ENCODE data around the gene SH3RF3. TPM values are rescaled to one million over a fixed set of nuclear protein-coding genes. Genes with fewer than 3 reads are reported as not detected.

The SH3RF3 gene
- total RNA-seq, 1 experiment from 2014 or later: 4.9 TPM

GRCh38 chr2:109347626-109348025 lies 218.6 kb downstream of the SH3RF3 start:
- no peak for ATAC-seq
- peaks cover 6% of the 10 kb centered on the region for H3K4me1 ChIP-seq (ENCODE audit: control insufficient read depth, insufficient read depth, low read length)
- in situ Hi-C loops (cut with HindIII; ENCODE audit: low pct_unique_long_range_greater_than_20kb, low sequenced_read_pairs) (no loop called here), intact Hi-C loops (cut with micrococcal nuclease; ENCODE audit: unreplicated experiment) (no loop called here)
- POLR2A ChIA-PET: no interaction called here
- CTCF ChIA-PET: no interaction called here
- no peak overlapping the region for H3K4me3 ChIP-seq (ENCODE audit: low read depth in 2 of 2, low read length in 2 of 2)
- BruUV-seq (replicated peaks): no TSS peak
- TF ChIP-seq CTCF (IDR thresholded peaks at IDR 0.05): no peak
- TF ChIP-seq POLR2AphosphoS5 (IDR thresholded peaks at IDR 0.05; ENCODE audit: low read depth, low read length): no peak
- no peak for TF ChIP-seq TCF7L2 (IDR thresholded peaks at IDR 0.05; ENCODE audit: low read depth, low read length)
- no peak for TF ChIP-seq REST (IDR thresholded peaks at IDR 0.05; ENCODE audit: insufficient read depth in 1 of 2, low read depth in 2 of 2, low read length in 1 of 2)
- TF ChIP-seq SIN3A (IDR thresholded peaks at IDR 0.05; ENCODE audit: borderline replicate concordance, insufficient read depth, low read depth, low read length): no peak
- no peaks in the 10 kb centered on the region for H3K27me3 ChIP-seq (ENCODE audit: control insufficient read depth, insufficient read depth, low read length)
- no peaks in the 10 kb centered on the region for H3K36me3 ChIP-seq (ENCODE audit: control insufficient read depth, insufficient read depth, low read length)
- no peak overlapping the region for H3K27ac ChIP-seq (ENCODE audit: low read length)
- H3K9me3 ChIP-seq (ENCODE audit: control insufficient read depth, insufficient read depth, low read depth, low read length): no peaks in the 10 kb centered on the region
- DNase-seq (ENCODE audit: low read depth, low spot score): no peak

- no peak for DNase-seq (ENCODE audit: low read depth, low spot score)
- H3K36me3 ChIP-seq (ENCODE audit: control insufficient read depth, insufficient read depth, low read length): no peaks in the 10 kb centered on the region
- ChIA-PET CTCF (no interaction called here), POLR2A (no interaction called here)
- no peak for ATAC-seq
- no TSS peak for BruUV-seq (replicated peaks)
- intact Hi-C loops (cut with micrococcal nuclease; ENCODE audit: unreplicated experiment): no loop called here
- in situ Hi-C loops (cut with HindIII; ENCODE audit: low pct_unique_long_range_greater_than_20kb, low sequenced_read_pairs): no loop called here
- no peaks in the 10 kb centered on the region for H3K27me3 ChIP-seq (ENCODE audit: control insufficient read depth, insufficient read depth, low read length)
- peaks cover 6% of the 10 kb centered on the region for H3K4me1 ChIP-seq (ENCODE audit: control insufficient read depth, insufficient read depth, low read length)
- H3K4me3 ChIP-seq (ENCODE audit: low read depth in 2 of 2, low read length in 2 of 2): no peak overlapping the region
- no peaks in the 10 kb centered on the region for H3K9me3 ChIP-seq (ENCODE audit: control insufficient read depth, insufficient read depth, low read depth, low read length)
- no peak for TF ChIP-seq TCF7L2 (IDR thresholded peaks at IDR 0.05; ENCODE audit: low read depth, low read length)
- TF ChIP-seq POLR2AphosphoS5 (IDR thresholded peaks at IDR 0.05; ENCODE audit: low read depth, low read length): no peak
- no peak for TF ChIP-seq CTCF (IDR thresholded peaks at IDR 0.05)
- TF ChIP-seq REST (IDR thresholded peaks at IDR 0.05; ENCODE audit: insufficient read depth in 1 of 2, low read depth in 2 of 2, low read length in 1 of 2): no peak
- no peak for TF ChIP-seq SIN3A (IDR thresholded peaks at IDR 0.05; ENCODE audit: borderline replicate concordance, insufficient read depth, low read depth, low read length)
- H3K27ac ChIP-seq (ENCODE audit: low read length): no peak overlapping the region
Measured at GRCh38 chr2:109348190-109348589, 219.2 kb downstream of the SH3RF3 start.

Data from Panc1 (cell line).